ENCODE measurements around the gene TUSC2.

Gene TUSC2

GRCh38 chr3:50354186-50354764 lies 26.3 kb upstream of the TUSC2 start:
- DNase-seq (ENCODE audit: low read depth), result no peak

- DNase-seq (ENCODE audit: low read depth), result no peak
Measured at GRCh38 chr3:50353245-50354004, 25.4 kb upstream of the TUSC2 start.

GRCh38 chr3:50352781-50353180 lies 24.8 kb upstream of the TUSC2 start:
- no peak for DNase-seq (ENCODE audit: low read depth)

GRCh38 chr3:50351323-50351697 lies 23.3 kb upstream of the TUSC2 start:
- DNase-seq (ENCODE audit: low read depth), result no peak

- DNase-seq (ENCODE audit: low read depth), result peak; percentile 74
Measured at GRCh38 chr3:50350527-50351322, 22.7 kb upstream of the TUSC2 start, which contains the start of the genes CYB561D2 and NPRL2. TSS of gene CYB561D2 (plus strand) at chr3:50350862. CDS start at chr3:50351434, 572 bp downstream. TSS of gene NPRL2 (minus strand) at chr3:50350775. CDS start at chr3:50350652, 123 bp downstream.

GRCh38 chr3:50350213-50350526 lies 22.1 kb upstream of the TUSC2 start:
- no peak for DNase-seq (ENCODE audit: low read depth)

GRCh38 chr3:50347187-50347813 lies 19.3 kb upstream of the TUSC2 start:
- DNase-seq (ENCODE audit: low read depth), result no peak

GRCh38 chr3:50345586-50346234 lies 17.7 kb upstream of the TUSC2 start, which contains the start of gene ZMYND10:
TSS of gene ZMYND10 (minus strand) at chr3:50345732. CDS start at chr3:50345579, 153 bp downstream.
- DNase-seq (ENCODE audit: low read depth), result no peak

GRCh38 chr3:50345008-50345407 lies 17.0 kb upstream of the TUSC2 start:
- DNase-seq (ENCODE audit: low read depth), result no peak

- DNase-seq (ENCODE audit: low read depth), result no peak
Measured at GRCh38 chr3:50342813-50343633, 15.0 kb upstream of the TUSC2 start.

GRCh38 chr3:50341996-50342650 lies 14.1 kb upstream of the TUSC2 start:
- no peak for DNase-seq (ENCODE audit: low read depth)

GRCh38 chr3:50341537-50341936 lies 13.5 kb upstream of the TUSC2 start:
- DNase-seq (ENCODE audit: low read depth), result no peak

- no peak for DNase-seq (ENCODE audit: low read depth)
Measured at GRCh38 chr3:50340448-50341329, 12.7 kb upstream of the TUSC2 start, which contains the start of gene RASSF1. TSS of gene RASSF1 (minus strand) at chr3:50340836. CDS start at chr3:50340805, 31 bp downstream.

- DNase-seq (ENCODE audit: low read depth), result no peak
Measured at GRCh38 chr3:50340147-50340447, 12.1 kb upstream of the TUSC2 start.

GRCh38 chr3:50339485-50340146 lies 11.6 kb upstream of the TUSC2 start:
- no peak for DNase-seq (ENCODE audit: low read depth)

GRCh38 chr3:50338965-50339364 lies 10.9 kb upstream of the TUSC2 start:
- no peak for DNase-seq (ENCODE audit: low read depth)

GRCh38 chr3:50337175-50337861 lies 9.3 kb upstream of the TUSC2 start:
- peak; percentile 93 for DNase-seq (ENCODE audit: low read depth)

GRCh38 chr3:50336452-50337174 lies 8.6 kb upstream of the TUSC2 start:
- no peak for DNase-seq (ENCODE audit: low read depth)

Data from GM04503 (cell line).